Subcutaneous adipose tissue (tissue), 4 donors: ENCODE measurements around the gene PCLO. TPM values are rescaled to one million over a fixed set of nuclear protein-coding genes. Genes with fewer than 3 reads are reported as not detected.

Experiments
- total RNA-seq, 4 donors: library from RNA; depleted of rRNA; stranded (reverse); fragments of >200 nt; gene quantifications; one replicate each; pipeline ENCODE4 v1.1.0, GENCODE V29; 2016
- TF ChIP-seq, protein P1 (sequence below): fragments of 450-650 bp; IDR thresholded peaks from one replicate; pipeline ENCODE4 v1.5.1; 2016; ENCODE audit warnings: low read depth, mild to moderate bottlenecking, control low read depth, antibody characterized with exemption, moderate library complexity

PCLO gene
- total RNA-seq, 4 donors from 2014 or later = 0.34 to 13.8 (median 4.2) TPM

DNA sequence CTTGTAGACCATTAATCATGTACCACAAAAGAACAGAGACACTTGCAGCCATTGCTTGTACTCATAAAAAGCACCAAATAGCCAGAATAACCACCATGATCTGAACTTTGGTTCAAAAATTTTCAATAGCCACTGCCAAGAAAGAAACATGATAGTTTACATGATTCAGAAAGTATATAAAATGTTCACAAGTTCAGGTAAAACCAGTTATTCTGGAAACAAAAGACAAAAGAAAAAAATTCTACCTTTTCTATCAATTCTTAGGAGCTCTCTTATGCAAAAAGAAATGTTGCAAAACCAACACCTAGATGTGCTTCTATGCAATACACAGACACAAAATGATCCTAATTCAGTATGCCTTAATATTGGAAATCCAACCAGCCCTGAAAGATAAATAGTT, 108.7 kb downstream of the PCLO start:
- TF ChIP-seq, protein P1, sequence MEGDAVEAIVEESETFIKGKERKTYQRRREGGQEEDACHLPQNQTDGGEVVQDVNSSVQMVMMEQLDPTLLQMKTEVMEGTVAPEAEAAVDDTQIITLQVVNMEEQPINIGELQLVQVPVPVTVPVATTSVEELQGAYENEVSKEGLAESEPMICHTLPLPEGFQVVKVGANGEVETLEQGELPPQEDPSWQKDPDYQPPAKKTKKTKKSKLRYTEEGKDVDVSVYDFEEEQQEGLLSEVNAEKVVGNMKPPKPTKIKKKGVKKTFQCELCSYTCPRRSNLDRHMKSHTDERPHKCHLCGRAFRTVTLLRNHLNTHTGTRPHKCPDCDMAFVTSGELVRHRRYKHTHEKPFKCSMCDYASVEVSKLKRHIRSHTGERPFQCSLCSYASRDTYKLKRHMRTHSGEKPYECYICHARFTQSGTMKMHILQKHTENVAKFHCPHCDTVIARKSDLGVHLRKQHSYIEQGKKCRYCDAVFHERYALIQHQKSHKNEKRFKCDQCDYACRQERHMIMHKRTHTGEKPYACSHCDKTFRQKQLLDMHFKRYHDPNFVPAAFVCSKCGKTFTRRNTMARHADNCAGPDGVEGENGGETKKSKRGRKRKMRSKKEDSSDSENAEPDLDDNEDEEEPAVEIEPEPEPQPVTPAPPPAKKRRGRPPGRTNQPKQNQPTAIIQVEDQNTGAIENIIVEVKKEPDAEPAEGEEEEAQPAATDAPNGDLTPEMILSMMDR = no peak

DNA sequence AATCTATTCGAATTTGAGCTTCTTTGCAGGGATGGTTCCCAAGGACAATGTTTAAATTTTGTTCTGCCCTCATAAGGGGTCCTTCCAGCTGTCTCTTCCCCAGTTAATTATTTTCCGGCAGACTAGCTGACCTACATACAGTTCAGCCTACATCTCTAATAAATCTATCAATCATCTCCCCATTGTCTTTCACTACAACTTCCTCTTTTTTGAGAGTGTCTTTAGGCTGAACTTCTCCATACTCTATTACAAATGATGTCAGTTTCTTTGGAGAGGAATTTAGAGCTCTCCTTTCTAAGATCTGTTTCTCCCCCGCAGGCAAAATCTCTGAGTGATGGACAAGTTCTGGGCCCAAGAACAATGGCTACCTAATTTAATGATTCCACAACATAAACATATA, 122.2 kb downstream of the PCLO start:
- TF ChIP-seq, protein P1 = no peak

DNA sequence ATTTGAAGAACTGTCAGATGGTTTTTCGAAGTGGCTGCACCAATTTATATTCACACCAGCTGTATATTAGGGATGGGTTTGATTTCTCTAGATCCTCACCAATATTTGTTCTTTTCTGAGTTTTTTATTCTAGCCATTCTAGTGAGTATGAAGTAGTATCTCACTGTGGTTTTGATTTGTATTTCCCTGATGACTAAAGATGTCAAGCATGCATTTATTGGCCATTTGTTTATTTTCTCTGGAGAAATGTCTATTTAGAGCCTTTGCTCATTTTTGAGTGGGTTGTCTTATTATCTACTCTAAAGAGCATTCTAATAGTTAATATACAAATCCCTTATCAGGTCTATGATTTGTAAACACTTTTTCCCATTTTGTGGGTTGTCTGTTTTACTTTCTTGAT, 123.9 kb downstream of the PCLO start:
- TF ChIP-seq, protein P1 = no peak

DNA sequence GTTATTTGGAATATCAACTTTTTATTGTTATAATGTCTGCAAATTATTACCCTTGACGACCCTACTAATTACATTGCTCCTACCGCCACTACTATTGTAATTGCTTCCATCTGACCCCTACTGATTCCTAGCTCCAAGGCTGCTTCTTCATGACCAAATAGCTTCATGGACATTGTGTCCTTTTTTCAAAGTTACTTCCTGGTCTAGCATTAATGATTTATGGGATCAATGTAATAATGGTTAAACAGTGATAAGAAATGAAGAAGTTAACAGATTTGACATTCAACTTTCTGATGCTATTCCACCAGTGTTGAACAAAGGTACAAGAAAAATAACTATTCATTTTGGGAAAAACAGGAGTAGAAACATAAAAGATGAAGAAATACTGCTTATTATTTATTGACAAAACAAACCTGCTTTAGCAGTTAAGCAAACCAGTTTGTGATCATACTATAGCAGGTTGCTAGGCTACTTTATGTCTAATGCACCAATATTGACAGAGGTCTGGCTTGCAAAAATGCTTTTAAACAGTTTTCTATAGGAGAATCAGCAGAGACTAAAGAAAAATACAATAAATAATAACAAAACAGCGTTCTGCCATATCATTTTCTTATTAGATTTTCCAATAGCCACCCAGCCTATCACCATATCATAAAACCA, 125.8 kb downstream of the PCLO start:
- TF ChIP-seq, protein P1 = no peak

DNA sequence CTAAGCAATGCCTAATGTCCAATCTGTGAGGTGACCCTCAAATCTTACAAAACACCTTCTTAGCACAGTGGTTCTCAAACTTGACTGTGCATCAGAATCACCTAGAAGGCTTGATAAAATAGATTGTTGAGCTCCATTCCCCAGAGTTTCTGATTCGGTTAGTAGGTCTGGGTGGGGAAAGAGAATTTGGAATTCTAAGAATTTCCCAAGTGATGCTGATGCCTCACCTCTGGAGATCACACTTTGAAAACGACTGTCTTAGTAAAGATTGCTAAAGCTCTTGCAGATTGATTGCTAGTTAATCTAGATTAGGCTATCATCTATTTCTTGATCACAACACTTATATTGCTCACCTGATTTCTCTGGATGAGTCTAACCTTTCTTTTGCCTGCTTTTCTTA, 126.6 kb downstream of the PCLO start:
- TF ChIP-seq, protein P1 = no peak

DNA sequence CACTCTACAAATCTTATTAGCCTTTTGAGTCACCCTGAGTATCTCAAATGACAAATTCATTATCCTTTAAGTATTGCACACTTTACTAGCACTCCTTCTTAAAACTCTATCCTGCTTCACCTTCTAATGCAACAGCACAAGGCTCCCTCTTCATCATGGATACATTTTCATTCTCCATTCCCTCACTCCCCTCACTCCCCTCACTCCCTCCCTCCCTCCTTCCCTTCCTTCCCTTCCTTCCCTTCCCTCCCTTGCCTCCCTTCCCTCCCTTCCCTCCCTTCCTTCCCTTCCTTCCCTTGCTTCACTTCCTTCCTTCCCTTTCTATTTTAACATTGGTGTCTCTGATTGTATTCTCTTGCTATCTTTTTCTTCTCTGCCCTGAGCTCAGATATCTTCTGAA, 130.5 kb downstream of the PCLO start:
- TF ChIP-seq, protein P1 = no peak

DNA sequence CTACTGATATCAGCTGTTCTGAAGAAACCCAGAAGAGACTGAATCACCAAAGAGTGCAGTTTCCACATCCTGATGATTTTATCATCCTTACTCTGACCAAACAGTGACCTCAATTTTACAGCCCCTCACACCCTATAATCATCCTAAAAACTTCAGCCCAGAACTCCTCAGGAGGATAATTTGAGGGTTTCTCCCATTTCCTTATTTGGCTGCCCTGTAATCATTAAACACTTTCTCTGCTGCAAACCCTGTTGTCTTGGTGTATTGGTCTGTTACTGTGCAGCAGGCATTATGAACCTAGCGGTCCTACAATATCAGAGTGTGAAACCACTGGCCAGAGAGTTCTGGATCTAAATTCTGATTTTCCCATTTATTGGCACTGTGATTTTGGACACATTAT, 141.7 kb downstream of the PCLO start:
- TF ChIP-seq, protein P1 = no peak
